ENCODE measurements around the gene XG. TPM values are rescaled to one million over a fixed set of nuclear protein-coding genes. Genes with fewer than 3 reads are reported as not detected.
"Not testable (repeated sequence)": the region's sequence is repeated elsewhere in the genome, so short reads cannot be mapped to it uniquely, and the experiment has no call there.

Gene XG
- total RNA-seq, 2 donors from 2014 or later: 0.26 TPM; not detected in 1

- no peak for DNase-seq
- Histone ChIP-seq H3K4me3 (no peak overlapping the region), H3K36me3 (replicated peaks in 1 of 2; ENCODE audit: insufficient read depth in 1 of 2, low read depth in 2 of 2) (peaks cover 0 to 12% of the 10 kb centered on the region in 2 donors), H3K27me3 (no peaks in the 10 kb centered on the region), H3K4me1 (peaks cover 11% of the 10 kb centered on the region), H3K27ac (no peak overlapping the region), H3K9me3 (no peaks in the 10 kb centered on the region)
- TF ChIP-seq CTCF (IDR thresholded peaks at IDR 0.05): no peak
- TF ChIP-seq POLR2A (IDR thresholded peaks at IDR 0.05): no peak
- intact Hi-C loops (cut with DNase I): no loop called here
- 96 to 99% methylated on average over 3 of the region's 3 CpGs for WGBS, 2 donors
- no peak for ATAC-seq
Observed at GRCh38 chrX:2741386-2741785, 10.5 kb upstream of the XG start.

GRCh38 chrX:2746250-2746649 lies 5.6 kb upstream of the XG start:
- Histone ChIP-seq H3K4me1 (peaks cover 13% of the 10 kb centered on the region), H3K27ac (peak overlapping the region in 1 of 4 donors; percentile 39)
- H3K36me3 ChIP-seq (replicated peaks in 1 of 2; ENCODE audit: insufficient read depth in 1 of 2, low read depth in 2 of 2); ATAC-seq; intact Hi-C loops (cut with DNase I); DNase-seq; H3K27me3 ChIP-seq; H3K4me3 ChIP-seq; H3K9me3 ChIP-seq: not testable (repeated sequence)
- 10 to 19% methylated on average over 6 of the region's 6 CpGs for WGBS, 2 donors

- TF ChIP-seq CTCF (IDR thresholded peaks at IDR 0.05) (no peak), POLR2A (IDR thresholded peaks at IDR 0.05) (no peak)
- H3K4me1 ChIP-seq: peaks cover 13% of the 10 kb centered on the region
- H3K4me3 ChIP-seq: no peak overlapping the region
- intact Hi-C loops (cut with DNase I): no loop called here
- H3K27me3 ChIP-seq: no peaks in the 10 kb centered on the region
- ATAC-seq: no peak
- no peaks in the 10 kb centered on the region for H3K36me3 ChIP-seq (replicated peaks in 1 of 2; ENCODE audit: insufficient read depth in 1 of 2, low read depth in 2 of 2)
- DNase-seq: no peak
- H3K9me3 ChIP-seq: no peaks in the 10 kb centered on the region
- 81 to 82% methylated on average over 8 of the region's 8 CpGs for WGBS, 2 donors
- no peak overlapping the region for H3K27ac ChIP-seq
Observed at GRCh38 chrX:2748171-2748814, 3.5 kb upstream of the XG start.

- H3K27me3 ChIP-seq: no peaks in the 10 kb centered on the region
- H3K9me3 ChIP-seq: no peaks in the 10 kb centered on the region
- TF ChIP-seq CTCF (IDR thresholded peaks at IDR 0.05) (no peak), POLR2A (IDR thresholded peaks at IDR 0.05) (no peak)
- no peak for ATAC-seq
- 31 to 54% methylated on average over 1 of the region's 1 CpG for WGBS, 2 donors
- peaks cover 13% of the 10 kb centered on the region for H3K4me1 ChIP-seq
- no peak overlapping the region for H3K4me3 ChIP-seq
- intact Hi-C loops (cut with DNase I): no loop called here
- H3K27ac ChIP-seq: no peak overlapping the region
- no peaks in the 10 kb centered on the region for H3K36me3 ChIP-seq (replicated peaks in 1 of 2; ENCODE audit: insufficient read depth in 1 of 2, low read depth in 2 of 2)
- no peak for DNase-seq
Observed at GRCh38 chrX:2748815-2749188, 3.0 kb upstream of the XG start.

- Histone ChIP-seq H3K9me3 (no peaks in the 10 kb centered on the region), H3K4me1 (peaks cover 3% of the 10 kb centered on the region), H3K27me3 (no peaks in the 10 kb centered on the region), H3K4me3 (no peak overlapping the region), H3K27ac (no peak overlapping the region), H3K36me3 (replicated peaks in 1 of 2; ENCODE audit: insufficient read depth in 1 of 2, low read depth in 2 of 2) (no peaks in the 10 kb centered on the region)
- ATAC-seq (no peak), DNase-seq (no peak)
- 29 to 51% methylated on average over 3 of the region's 3 CpGs for WGBS, 2 donors
- intact Hi-C loops (cut with DNase I): no loop called here
- no peak for TF ChIP-seq CTCF (IDR thresholded peaks at IDR 0.05)
- TF ChIP-seq POLR2A (IDR thresholded peaks at IDR 0.05): no peak
Observed at GRCh38 chrX:2751291-2751690, 549 bp upstream of the XG start.

- H3K9me3 ChIP-seq; DNase-seq; intact Hi-C loops (cut with DNase I); H3K27ac ChIP-seq; H3K27me3 ChIP-seq; H3K4me3 ChIP-seq; H3K4me1 ChIP-seq; ATAC-seq; H3K36me3 ChIP-seq (replicated peaks in 1 of 2; ENCODE audit: insufficient read depth in 1 of 2, low read depth in 2 of 2): not testable (repeated sequence)
- 80 to 85% methylated on average over 5 to 7 of the region's 7 CpGs for WGBS, 2 donors
Observed at GRCh38 chrX:2752441-2752840, 601 bp downstream of the XG start.

- intact Hi-C loops (cut with DNase I); H3K4me3 ChIP-seq: not testable (repeated sequence)
Observed at GRCh38 chrX:2755163-2755715, 3.4 kb downstream of the XG start.

More at GRCh38 chrX:2755163-2755715, 3.4 kb downstream of the XG start:
- not testable (repeated sequence) for H3K36me3 ChIP-seq (replicated peaks in 1 of 2; ENCODE audit: insufficient read depth in 1 of 2, low read depth in 2 of 2); H3K27me3 ChIP-seq; H3K9me3 ChIP-seq; H3K4me1 ChIP-seq; H3K27ac ChIP-seq; ATAC-seq; DNase-seq
- 80 to 87% methylated on average over 4 to 5 of the region's 5 CpGs for WGBS, 2 donors

All from body of pancreas (tissue), 4 donors.